GM12873 (cell line): ENCODE measurements around the gene ST7L.

Experiments used
- TF ChIP-seq, protein P1 (sequence below): IDR thresholded peaks from 2 replicates; pipeline ENCODE4 v1.5.1; 2012; ENCODE audit warnings: low read depth, mild to moderate bottlenecking, moderate library complexity, low read length, control low read depth; ENCODE audit not compliant: insufficient read depth; ENCODE audit errors: missing control alignments

Gene ST7L

DNA sequence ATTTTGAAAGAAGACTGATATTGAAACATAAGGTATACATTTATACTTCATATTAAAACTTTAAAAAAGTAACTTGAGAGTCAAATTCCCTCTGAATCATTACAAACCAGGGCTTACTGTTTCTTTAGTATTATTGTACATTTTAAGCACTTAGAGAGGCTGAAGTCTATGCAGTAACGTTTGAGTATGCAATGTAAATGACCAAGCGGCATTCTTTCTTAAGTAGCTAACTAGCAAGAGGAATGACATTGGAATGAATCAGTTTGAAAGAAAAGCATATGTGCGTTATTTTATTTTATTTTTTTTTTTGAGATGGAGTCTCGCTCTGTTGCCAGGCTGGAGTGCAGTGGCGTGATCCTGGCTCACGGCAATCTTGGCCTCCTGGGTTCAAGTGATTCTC is 85.9 kb downstream of the ST7L start:
- TF ChIP-seq, protein P1, sequence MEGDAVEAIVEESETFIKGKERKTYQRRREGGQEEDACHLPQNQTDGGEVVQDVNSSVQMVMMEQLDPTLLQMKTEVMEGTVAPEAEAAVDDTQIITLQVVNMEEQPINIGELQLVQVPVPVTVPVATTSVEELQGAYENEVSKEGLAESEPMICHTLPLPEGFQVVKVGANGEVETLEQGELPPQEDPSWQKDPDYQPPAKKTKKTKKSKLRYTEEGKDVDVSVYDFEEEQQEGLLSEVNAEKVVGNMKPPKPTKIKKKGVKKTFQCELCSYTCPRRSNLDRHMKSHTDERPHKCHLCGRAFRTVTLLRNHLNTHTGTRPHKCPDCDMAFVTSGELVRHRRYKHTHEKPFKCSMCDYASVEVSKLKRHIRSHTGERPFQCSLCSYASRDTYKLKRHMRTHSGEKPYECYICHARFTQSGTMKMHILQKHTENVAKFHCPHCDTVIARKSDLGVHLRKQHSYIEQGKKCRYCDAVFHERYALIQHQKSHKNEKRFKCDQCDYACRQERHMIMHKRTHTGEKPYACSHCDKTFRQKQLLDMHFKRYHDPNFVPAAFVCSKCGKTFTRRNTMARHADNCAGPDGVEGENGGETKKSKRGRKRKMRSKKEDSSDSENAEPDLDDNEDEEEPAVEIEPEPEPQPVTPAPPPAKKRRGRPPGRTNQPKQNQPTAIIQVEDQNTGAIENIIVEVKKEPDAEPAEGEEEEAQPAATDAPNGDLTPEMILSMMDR = no peak

DNA sequence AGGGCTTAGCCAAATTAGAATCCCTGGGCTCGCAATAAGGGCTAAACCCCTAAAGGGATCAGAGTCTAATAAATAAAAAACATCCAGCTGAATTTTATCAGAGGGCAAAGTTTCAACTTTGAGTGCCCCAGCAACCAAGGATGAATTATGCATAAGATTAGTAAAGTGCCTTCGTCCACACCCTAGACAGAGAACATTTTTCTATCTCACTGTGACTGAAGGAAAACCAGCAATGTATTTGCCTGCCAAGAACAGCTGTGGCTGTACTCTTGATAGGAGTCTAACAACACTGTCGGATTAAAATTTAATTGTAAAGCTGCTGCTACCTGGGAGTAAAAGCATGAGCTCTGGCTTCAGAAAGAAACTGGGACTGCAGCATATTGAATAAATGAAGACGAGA is 86.9 kb downstream of the ST7L start:
- TF ChIP-seq, protein P1 = no peak

DNA sequence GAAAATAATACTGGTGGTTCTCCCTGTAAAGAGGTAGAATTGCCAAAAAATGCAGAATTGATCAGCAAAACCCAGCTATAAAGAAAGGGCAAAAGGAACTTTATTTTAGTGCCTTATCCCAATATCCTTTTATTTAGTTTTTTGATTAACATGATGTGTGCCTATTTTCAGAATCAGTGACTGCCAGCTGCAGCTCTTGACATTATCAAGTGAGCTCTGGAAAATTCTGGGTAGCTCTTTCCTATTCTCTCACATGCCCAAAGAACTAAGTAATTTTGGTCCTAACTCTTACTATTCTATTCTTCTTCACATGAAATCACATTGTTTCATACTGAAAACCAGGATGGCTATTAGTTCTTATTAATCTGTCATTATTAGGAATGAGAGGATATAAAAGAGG is 88.1 kb downstream of the ST7L start:
- TF ChIP-seq, protein P1 = no peak

DNA sequence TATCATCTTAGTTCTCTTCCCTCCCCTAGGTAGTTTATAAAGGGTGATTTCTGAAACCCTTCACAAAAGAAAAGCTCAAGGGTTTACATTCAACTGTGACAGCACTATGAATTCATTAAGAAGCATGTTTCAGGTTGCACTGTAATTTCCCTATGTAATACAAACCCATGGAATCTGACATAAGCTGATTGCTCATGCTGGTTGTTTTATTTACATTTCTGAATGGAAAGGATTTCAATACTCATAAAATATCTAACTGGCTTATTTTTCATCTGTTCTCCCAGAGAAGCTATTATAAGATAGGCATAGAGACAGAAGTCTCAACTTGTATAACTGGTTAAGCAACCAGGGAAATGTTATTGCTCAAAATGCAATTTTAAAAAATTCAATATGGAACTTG is 89.6 kb downstream of the ST7L start:
- TF ChIP-seq, protein P1 = no peak

- TF ChIP-seq, protein P1 = no peak
Measured at GRCh38 chr1:112528076-112528475, 90.9 kb downstream of the ST7L start.

- TF ChIP-seq, protein P1 = no peak
Measured at GRCh38 chr1:112527266-112528010, 91.5 kb downstream of the ST7L start.

- TF ChIP-seq, protein P1 = no peak
Measured at GRCh38 chr1:112524986-112525385, 94.0 kb downstream of the ST7L start.
